Kidney epithelial cell (primary cell): Measurements from ENCODE around the gene AGER. TPM values are rescaled to one million over a fixed set of nuclear protein-coding genes. Genes with fewer than 3 reads are reported as not detected.
"Not testable (repeated sequence)": the region's sequence is repeated elsewhere in the genome, so short reads cannot be mapped to it uniquely, and the experiment has no call there.

Source experiments
- DNase-seq: peaks from one replicate; pipeline ENCODE4 v3.0.0-alpha.2; 2010; ENCODE audit warnings: low read depth
- H3K27me3 ChIP-seq: 2 replicates; pipeline ENCODE4 v1.6.0; 2011; ENCODE audit warnings: low read length; ENCODE audit not compliant: control insufficient read depth, insufficient read depth
- H3K36me3 ChIP-seq: 2 replicates; pipeline ENCODE4 v1.5.1; 2011; ENCODE audit warnings: low read length; ENCODE audit not compliant: control insufficient read depth, insufficient read depth
- H3K4me3 ChIP-seq: 2 replicates; pipeline ENCODE4 v1.5.1; 2011; ENCODE audit warnings: low read depth, mild to moderate bottlenecking, control low read depth, low read length
- total RNA-seq: library from RNA; depleted of rRNA; stranded (reverse); fragments of >200 nt; gene quantifications from 2 replicates; pipeline ENCODE4 v1.2.3, GENCODE V29; 2015
- TF ChIP-seq, protein P1 (sequence below): IDR thresholded peaks from 2 replicates; pipeline ENCODE4 v1.5.1; 2011; ENCODE audit warnings: mild to moderate bottlenecking, moderate library complexity, low read length, control low read depth, inconsistent platforms; ENCODE audit not compliant: insufficient read depth, poor library complexity, severe bottlenecking

Gene AGER
- total RNA-seq, 1 donor from 2014 or later, result 0.25 TPM

- no peak overlapping the region for H3K4me3 ChIP-seq
- peaks cover 40% of the 10 kb centered on the region for H3K27me3 ChIP-seq
- DNase-seq, result no peak
- H3K36me3 ChIP-seq, result no peaks in the 10 kb centered on the region
- TF ChIP-seq, protein P1, sequence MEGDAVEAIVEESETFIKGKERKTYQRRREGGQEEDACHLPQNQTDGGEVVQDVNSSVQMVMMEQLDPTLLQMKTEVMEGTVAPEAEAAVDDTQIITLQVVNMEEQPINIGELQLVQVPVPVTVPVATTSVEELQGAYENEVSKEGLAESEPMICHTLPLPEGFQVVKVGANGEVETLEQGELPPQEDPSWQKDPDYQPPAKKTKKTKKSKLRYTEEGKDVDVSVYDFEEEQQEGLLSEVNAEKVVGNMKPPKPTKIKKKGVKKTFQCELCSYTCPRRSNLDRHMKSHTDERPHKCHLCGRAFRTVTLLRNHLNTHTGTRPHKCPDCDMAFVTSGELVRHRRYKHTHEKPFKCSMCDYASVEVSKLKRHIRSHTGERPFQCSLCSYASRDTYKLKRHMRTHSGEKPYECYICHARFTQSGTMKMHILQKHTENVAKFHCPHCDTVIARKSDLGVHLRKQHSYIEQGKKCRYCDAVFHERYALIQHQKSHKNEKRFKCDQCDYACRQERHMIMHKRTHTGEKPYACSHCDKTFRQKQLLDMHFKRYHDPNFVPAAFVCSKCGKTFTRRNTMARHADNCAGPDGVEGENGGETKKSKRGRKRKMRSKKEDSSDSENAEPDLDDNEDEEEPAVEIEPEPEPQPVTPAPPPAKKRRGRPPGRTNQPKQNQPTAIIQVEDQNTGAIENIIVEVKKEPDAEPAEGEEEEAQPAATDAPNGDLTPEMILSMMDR, result no peak
Observed at GRCh38 chr6:32146287-32146686, 37.8 kb downstream of the AGER start.

- not testable (repeated sequence) for H3K4me3 ChIP-seq, H3K36me3 ChIP-seq, DNase-seq
- H3K27me3 ChIP-seq, result peaks cover 20% of the 10 kb centered on the region
Observed at GRCh38 chr6:32144238-32144637, 39.8 kb downstream of the AGER start.

GRCh38 chr6:32140420-32141046, 43.5 kb downstream of the AGER start:
- H3K4me3 ChIP-seq, result no peak overlapping the region
- H3K27me3 ChIP-seq, result peaks cover 2% of the 10 kb centered on the region
- DNase-seq, result no peak
- TF ChIP-seq, protein P1, result no peak
- no peaks in the 10 kb centered on the region for H3K36me3 ChIP-seq

- no peak overlapping the region for H3K4me3 ChIP-seq
- TF ChIP-seq, protein P1, result no peak
- H3K36me3 ChIP-seq, result no peaks in the 10 kb centered on the region
- no peak for DNase-seq
- peaks cover 4% of the 10 kb centered on the region for H3K27me3 ChIP-seq
Observed at GRCh38 chr6:32139590-32139989, 44.5 kb downstream of the AGER start.

- no peak overlapping the region for H3K4me3 ChIP-seq
- H3K27me3 ChIP-seq, result peaks cover 4% of the 10 kb centered on the region
- DNase-seq, result no peak
- TF ChIP-seq, protein P1, result no peak
- H3K36me3 ChIP-seq, result no peaks in the 10 kb centered on the region
Observed at GRCh38 chr6:32137454-32137853, 46.6 kb downstream of the AGER start.

GRCh38 chr6:32133786-32134185, 50.3 kb downstream of the AGER start:
- H3K27me3 ChIP-seq, result peaks cover 2% of the 10 kb centered on the region
- TF ChIP-seq, protein P1, result no peak
- H3K4me3 ChIP-seq, result no peak overlapping the region
- no peak for DNase-seq
- H3K36me3 ChIP-seq, result no peaks in the 10 kb centered on the region
